Retinal pigment epithelial cell (primary cell): ENCODE results near the gene NRN1L.
"Not testable (repeated sequence)": the region's sequence is repeated elsewhere in the genome, so short reads cannot be mapped to it uniquely, and the experiment has no call there.

ENCODE experiments used
- DNase-seq: peaks from one replicate; pipeline ENCODE4 v3.0.0-alpha.2; 2010; ENCODE audit warnings: low read depth
- H3K4me3 ChIP-seq: 2 replicates; pipeline ENCODE4 v1.5.1; 2011; ENCODE audit warnings: mild to moderate bottlenecking, low read length, control low read depth, moderate library complexity
- CTCF ChIP-seq: conservative IDR thresholded peaks from 2 replicates; pipeline ENCODE4 v1.5.1; 2011; ENCODE audit warnings: low read depth, low read length, control low read depth, inconsistent platforms

Gene NRN1L

GRCh38 chr16:67862623-67863583, 21.8 kb upstream of the NRN1L start:
- H3K4me3 ChIP-seq, result no peak overlapping the region
- no peak for TF ChIP-seq CTCF
- no peak for DNase-seq

- not testable (repeated sequence) for H3K4me3 ChIP-seq, DNase-seq
Observed at GRCh38 chr16:67864044-67864443, 20.6 kb upstream of the NRN1L start.

- no peak for TF ChIP-seq CTCF
- DNase-seq, result no peak
- H3K4me3 ChIP-seq, result no peak overlapping the region
Observed at GRCh38 chr16:67864594-67864993, 20.1 kb upstream of the NRN1L start.

- no peak for DNase-seq
- no peak overlapping the region for H3K4me3 ChIP-seq
- TF ChIP-seq CTCF, result peak; percentile 46
Observed at GRCh38 chr16:67865318-67865717, 19.4 kb upstream of the NRN1L start.

GRCh38 chr16:67868290-67868689, 16.4 kb upstream of the NRN1L start:
- no peak for DNase-seq
- no peak overlapping the region for H3K4me3 ChIP-seq
- no peak for TF ChIP-seq CTCF

- no peak for DNase-seq
- H3K4me3 ChIP-seq, result no peak overlapping the region
- no peak for TF ChIP-seq CTCF
Observed at GRCh38 chr16:67869653-67870052, 15.0 kb upstream of the NRN1L start.

GRCh38 chr16:67871256-67871655, 13.4 kb upstream of the NRN1L start:
- no peak overlapping the region for H3K4me3 ChIP-seq
- no peak for TF ChIP-seq CTCF

More at GRCh38 chr16:67871256-67871655, 13.4 kb upstream of the NRN1L start:
- no peak for DNase-seq
